Upper lobe of left lung (tissue), 4 donors: Measurements from ENCODE around the gene CDT1.

Source experiments
- CTCF ChIP-seq, 6 experiments: fragments of 450-650 bp in 4 of 6; fragments of 200-600 bp in 2 of 6; sonication (generic) in 2 of 6; IDR thresholded peaks; one replicate each; pipeline ENCODE4 v1.5.1; 2016 to 2019; ENCODE audit warnings: antibody characterized with exemption in 6 of 6
- EP300 ChIP-seq, 4 donors: sonication (generic); formaldehyde crosslinking; IDR thresholded peaks; one replicate each; pipeline ENCODE4 v1.5.1; 2017; ENCODE audit warnings: antibody characterized with exemption in 4 of 4, control low read depth in 2 of 4
- POLR2A ChIP-seq, 4 donors: fragments of 450-650 bp; IDR thresholded peaks; one replicate each; pipeline ENCODE4 v1.5.1; 2016 to 2017; ENCODE audit warnings: antibody characterized with exemption in 4 of 4, mild to moderate bottlenecking in 2 of 4

GRCh38 chr16:88759245-88759975, 44.2 kb upstream of the CDT1 start:
- TF ChIP-seq CTCF (IDR thresholded peaks at IDR 0.05) (peak in 2 of 6 experiments; percentile 31 to 43), EP300 (IDR thresholded peaks at IDR 0.05) (no peak), POLR2A (IDR thresholded peaks at IDR 0.05) (peak in 1 of 4 donors; percentile 32)
